Diencephalon (tissue), 1 donor: Measurements from ENCODE around the gene TPST1. TPM values are rescaled to one million over a fixed set of nuclear protein-coding genes. Genes with fewer than 3 reads are reported as not detected.

ENCODE experiments used
- small RNA-seq: library from RNA; depleted of rRNA; stranded (forward); fragments of <200 nt; gene quantifications from one replicate; pipeline ENCODE3, GENCODE V24; 2014
- total RNA-seq: library from RNA; depleted of rRNA; stranded (reverse); fragments of >200 nt; gene quantifications from one replicate; pipeline ENCODE4 v1.2.3, GENCODE V29; 2014

TPST1 gene
- 92.3 TPM for total RNA-seq

GRCh38 chr7:66204822-66205740 is at the start of gene TPST1:
Gene TPST1 (plus strand): TSS chr7:66205334. CDS start chr7:66240426, 35,092 bp downstream.

Small RNAs within 50 kb of the gene (small RNA-seq; reads per million reads assigned to genes)
- gene RNU6-313P = not detected

Other genes starting within 250 kb of the TPST1 start
- gene GUSB, start 223.1 kb upstream of the TPST1 start, total RNA-seq = 15.7 TPM
- gene ASL, start 129.5 kb upstream of the TPST1 start, total RNA-seq = 11.8 TPM
- 48.9 TPM for gene CRCP, start 90.5 kb upstream of the TPST1 start, total RNA-seq